ENCODE measurements around the gene CLEC16A.

CLEC16A gene

DNA sequence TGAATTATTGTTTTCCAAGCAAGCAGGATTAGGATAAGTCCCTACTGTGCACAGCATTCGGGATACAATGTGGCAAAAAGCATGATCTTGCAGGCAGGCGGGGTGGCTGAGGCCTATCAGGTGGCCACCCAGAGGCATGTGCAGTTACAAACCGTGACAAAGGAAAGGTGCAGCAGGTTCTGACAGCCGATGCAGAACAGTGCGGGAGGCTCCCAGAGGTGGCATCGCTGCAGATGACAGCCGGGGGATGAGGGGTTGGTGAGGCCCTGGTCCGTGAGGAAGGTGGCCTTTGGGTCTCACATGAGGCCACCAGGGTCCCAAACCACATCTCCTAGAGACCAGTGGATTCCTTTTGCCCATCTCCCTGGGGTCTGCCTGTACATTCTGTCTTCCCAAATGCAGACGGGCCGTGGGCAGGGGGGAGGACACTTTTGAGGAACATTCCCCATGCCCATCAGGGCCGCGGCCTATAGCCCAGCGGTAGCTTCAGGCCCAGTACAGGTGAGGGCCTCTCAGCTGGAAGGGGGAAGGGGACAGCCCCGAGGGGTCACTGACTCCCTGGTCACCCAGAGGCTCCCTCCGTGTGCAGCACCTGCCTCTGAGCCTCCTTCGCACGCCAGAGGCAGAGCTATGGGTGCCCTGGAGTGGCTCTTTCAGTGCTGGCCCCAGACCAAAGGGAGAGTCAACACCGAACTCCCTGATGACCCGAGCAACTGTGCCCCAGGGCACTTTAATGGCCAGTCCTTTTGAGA lies 226.5 kb downstream of the CLEC16A start:
- no peaks in the 10 kb centered on the region for H3K27me3 ChIP-seq (ENCODE audit: insufficient read depth, low read length)
- no peak overlapping the region for H3K4me3 ChIP-seq (ENCODE audit: low read length)
- H3K9ac ChIP-seq (ENCODE audit: low read depth, low read length): no peak overlapping the region
- H3K9me3 ChIP-seq (ENCODE audit: insufficient read depth, low read depth, low read length): no peaks in the 10 kb centered on the region
- no peak overlapping the region for H3K27ac ChIP-seq (ENCODE audit: low read length)
- no peaks in the 10 kb centered on the region for H3K4me1 ChIP-seq (ENCODE audit: insufficient read depth, low read length)
- no peaks in the 10 kb centered on the region for H3K36me3 ChIP-seq (ENCODE audit: insufficient read depth, low read depth, low read length)

DNA sequence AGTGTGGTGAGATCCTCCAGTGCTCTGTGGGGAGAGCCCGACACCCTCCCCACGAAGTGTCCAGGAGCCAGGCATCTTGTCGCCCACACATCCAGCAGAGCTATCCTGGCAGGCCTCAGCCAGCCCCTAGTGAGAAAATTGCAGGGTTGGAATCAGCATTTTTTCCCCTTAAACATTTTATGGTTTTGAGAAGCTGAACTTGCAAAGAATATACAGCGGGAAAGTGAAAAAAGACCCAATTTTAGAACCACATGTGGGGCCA lies 227.0 kb downstream of the CLEC16A start:
- Histone ChIP-seq H3K9me3 (ENCODE audit: insufficient read depth, low read depth, low read length) (no peaks in the 10 kb centered on the region), H3K4me1 (ENCODE audit: insufficient read depth, low read length) (no peaks in the 10 kb centered on the region)

DNA sequence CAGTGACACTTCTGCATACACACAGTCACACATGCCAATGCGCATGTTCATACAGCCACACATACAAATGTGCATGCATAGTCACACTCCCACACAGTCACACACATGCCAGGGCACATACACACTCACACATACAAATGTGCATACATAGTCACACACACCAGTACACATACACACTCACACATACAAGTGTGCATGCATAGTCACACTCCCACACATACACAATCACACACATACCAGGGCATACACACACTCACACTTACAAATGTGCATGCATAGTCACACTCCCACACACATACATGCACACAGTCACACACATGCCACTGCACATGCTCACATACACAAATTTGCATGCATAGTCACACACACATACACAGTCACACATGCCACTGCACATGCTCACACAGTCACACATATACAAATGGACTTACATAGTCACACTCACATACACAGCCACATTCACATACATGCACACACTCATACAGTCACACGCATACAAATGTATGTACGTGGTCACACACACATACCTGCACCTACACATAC lies 227.5 kb downstream of the CLEC16A start:
- H3K4me1 ChIP-seq (ENCODE audit: insufficient read depth, low read length): no peaks in the 10 kb centered on the region
- H3K9ac ChIP-seq (ENCODE audit: low read depth, low read length): no peak overlapping the region
- no peaks in the 10 kb centered on the region for H3K9me3 ChIP-seq (ENCODE audit: insufficient read depth, low read depth, low read length)
- no peak overlapping the region for H3K27ac ChIP-seq (ENCODE audit: low read length)
- H3K27me3 ChIP-seq (ENCODE audit: insufficient read depth, low read length): no peaks in the 10 kb centered on the region
- H3K36me3 ChIP-seq (ENCODE audit: insufficient read depth, low read depth, low read length): no peaks in the 10 kb centered on the region
- H3K4me3 ChIP-seq (ENCODE audit: low read length): no peak overlapping the region

More for the DNA sequence above, 227.0 kb downstream of the CLEC16A start:
- no peaks in the 10 kb centered on the region for H3K27me3 ChIP-seq (ENCODE audit: insufficient read depth, low read length)
- H3K4me3 ChIP-seq (ENCODE audit: low read length): no peak overlapping the region
- no peak overlapping the region for H3K9ac ChIP-seq (ENCODE audit: low read depth, low read length)
- H3K36me3 ChIP-seq (ENCODE audit: insufficient read depth, low read depth, low read length): no peaks in the 10 kb centered on the region
- H3K27ac ChIP-seq (ENCODE audit: low read length): no peak overlapping the region

DNA sequence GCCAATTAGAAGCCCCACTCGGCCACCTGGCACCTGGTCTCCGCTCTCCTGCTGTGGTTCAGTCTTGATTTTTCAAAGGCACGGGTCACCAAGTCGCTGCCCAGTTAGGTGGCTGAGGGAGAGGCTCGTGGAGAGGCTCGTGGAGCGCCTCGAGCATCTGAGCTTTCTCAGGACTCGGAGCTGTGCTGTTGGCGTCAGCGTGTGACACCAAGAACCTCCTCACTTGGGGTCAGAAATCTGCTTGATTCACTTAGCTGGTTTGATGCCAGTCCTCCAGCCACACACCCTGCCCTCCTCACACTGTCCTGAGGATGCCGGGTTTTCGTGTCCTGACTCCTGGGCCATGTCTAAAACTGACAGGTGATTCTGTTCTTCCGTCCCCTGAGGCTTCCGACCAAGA lies 229.1 kb downstream of the CLEC16A start:
- H3K27me3 ChIP-seq (ENCODE audit: insufficient read depth, low read length): no peaks in the 10 kb centered on the region
- no peak overlapping the region for H3K9ac ChIP-seq (ENCODE audit: low read depth, low read length)
- H3K4me3 ChIP-seq (ENCODE audit: low read length): no peak overlapping the region
- no peaks in the 10 kb centered on the region for H3K36me3 ChIP-seq (ENCODE audit: insufficient read depth, low read depth, low read length)
- no peak overlapping the region for H3K27ac ChIP-seq (ENCODE audit: low read length)
- no peaks in the 10 kb centered on the region for H3K9me3 ChIP-seq (ENCODE audit: insufficient read depth, low read depth, low read length)
- H3K4me1 ChIP-seq (ENCODE audit: insufficient read depth, low read length): no peaks in the 10 kb centered on the region

DNA sequence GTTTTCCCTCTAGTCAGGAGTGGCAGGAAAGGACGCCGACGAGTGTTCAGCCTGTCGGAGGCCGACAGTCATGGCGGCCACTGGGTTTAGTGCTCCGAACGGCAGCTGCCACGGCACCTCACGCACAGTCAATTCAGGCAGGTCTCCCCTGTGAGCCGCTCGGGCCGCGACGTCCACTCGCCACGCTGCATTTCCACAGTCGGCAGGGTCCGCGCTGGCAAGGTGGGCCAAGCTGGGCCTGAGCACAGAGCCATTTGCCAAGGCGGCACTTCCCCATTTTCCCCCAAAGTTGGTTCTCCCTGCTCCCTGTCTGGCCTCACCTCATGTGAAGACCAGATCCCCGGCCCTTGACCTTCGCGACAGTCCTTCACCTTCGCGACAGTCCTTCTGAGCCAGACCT lies 229.8 kb downstream of the CLEC16A start:
- H3K36me3 ChIP-seq (ENCODE audit: insufficient read depth, low read depth, low read length): no peaks in the 10 kb centered on the region
- H3K4me1 ChIP-seq (ENCODE audit: insufficient read depth, low read length): no peaks in the 10 kb centered on the region
- H3K27me3 ChIP-seq (ENCODE audit: insufficient read depth, low read length): no peaks in the 10 kb centered on the region
- no peaks in the 10 kb centered on the region for H3K9me3 ChIP-seq (ENCODE audit: insufficient read depth, low read depth, low read length)
- H3K27ac ChIP-seq (ENCODE audit: low read length): no peak overlapping the region
- no peak overlapping the region for H3K9ac ChIP-seq (ENCODE audit: low read depth, low read length)
- no peak overlapping the region for H3K4me3 ChIP-seq (ENCODE audit: low read length)

DNA sequence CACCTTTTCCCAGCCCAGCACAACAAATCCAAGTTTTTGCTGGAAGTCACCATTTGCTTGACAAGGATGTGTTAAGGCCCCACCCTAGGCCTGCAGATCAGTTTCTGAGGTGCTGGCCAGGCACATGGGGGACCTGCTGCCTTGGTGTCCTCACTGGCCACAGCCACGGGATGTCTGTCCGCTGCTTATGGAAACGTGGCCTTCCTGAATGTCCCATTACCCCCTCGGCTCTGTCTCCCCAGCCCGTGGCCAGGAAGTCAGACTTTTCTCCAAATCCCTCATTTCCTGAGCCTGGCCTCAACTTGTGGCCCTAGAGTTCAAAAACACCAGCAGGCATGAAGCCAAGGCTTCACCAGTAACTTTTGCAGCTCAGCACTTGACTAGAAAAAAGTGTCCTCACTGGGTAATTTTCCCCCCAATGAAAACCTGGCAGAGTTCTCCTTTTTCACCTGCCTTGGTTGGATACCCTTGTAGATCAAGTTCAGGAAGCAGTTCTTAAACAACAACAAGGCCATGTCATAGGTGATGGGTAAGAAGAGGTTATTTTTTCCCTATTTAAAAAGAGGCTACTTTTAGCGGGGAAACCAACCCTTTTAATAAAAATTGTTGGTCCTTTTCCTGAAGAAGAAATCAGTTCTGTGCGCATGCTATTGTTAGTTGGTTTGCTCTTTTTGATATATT lies 230.9 kb downstream of the CLEC16A start:
- no peak overlapping the region for H3K4me3 ChIP-seq (ENCODE audit: low read length)
- H3K27ac ChIP-seq (ENCODE audit: low read length): no peak overlapping the region
- H3K36me3 ChIP-seq (ENCODE audit: insufficient read depth, low read depth, low read length): no peaks in the 10 kb centered on the region
- no peaks in the 10 kb centered on the region for H3K9me3 ChIP-seq (ENCODE audit: insufficient read depth, low read depth, low read length)
- H3K4me1 ChIP-seq (ENCODE audit: insufficient read depth, low read length): no peaks in the 10 kb centered on the region
- H3K27me3 ChIP-seq (ENCODE audit: insufficient read depth, low read length): no peaks in the 10 kb centered on the region
- H3K9ac ChIP-seq (ENCODE audit: low read depth, low read length): no peak overlapping the region

DNA sequence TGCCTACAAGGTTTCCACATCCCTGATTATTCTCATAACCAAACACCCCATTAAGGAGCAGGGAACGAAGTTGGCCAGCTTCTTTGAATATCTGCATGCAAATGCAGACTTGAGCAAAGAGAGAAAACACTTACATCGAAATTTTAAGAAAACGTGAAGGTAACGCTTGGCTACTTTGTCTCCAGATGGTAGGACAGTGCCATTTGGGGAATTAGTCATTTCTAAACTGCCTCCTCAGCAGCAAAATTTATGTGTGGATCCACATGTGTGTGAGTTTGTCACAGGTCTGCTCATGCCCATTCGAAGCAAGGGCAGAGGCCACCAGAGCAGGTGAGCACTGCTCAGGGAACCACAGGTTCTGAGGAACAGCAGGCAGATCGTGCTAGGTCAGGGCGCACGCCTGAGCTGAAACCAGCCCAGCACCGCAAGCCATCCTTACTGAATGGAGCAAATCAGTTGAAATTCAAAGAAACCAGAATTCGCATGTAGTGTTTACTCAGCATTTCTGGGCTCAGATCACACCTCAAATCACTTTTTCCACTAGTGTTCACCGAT lies 231.5 kb downstream of the CLEC16A start:
- Histone ChIP-seq H3K9ac (ENCODE audit: low read depth, low read length) (no peak overlapping the region), H3K4me3 (ENCODE audit: low read length) (no peak overlapping the region), H3K36me3 (ENCODE audit: insufficient read depth, low read depth, low read length) (no peaks in the 10 kb centered on the region)

DNA sequence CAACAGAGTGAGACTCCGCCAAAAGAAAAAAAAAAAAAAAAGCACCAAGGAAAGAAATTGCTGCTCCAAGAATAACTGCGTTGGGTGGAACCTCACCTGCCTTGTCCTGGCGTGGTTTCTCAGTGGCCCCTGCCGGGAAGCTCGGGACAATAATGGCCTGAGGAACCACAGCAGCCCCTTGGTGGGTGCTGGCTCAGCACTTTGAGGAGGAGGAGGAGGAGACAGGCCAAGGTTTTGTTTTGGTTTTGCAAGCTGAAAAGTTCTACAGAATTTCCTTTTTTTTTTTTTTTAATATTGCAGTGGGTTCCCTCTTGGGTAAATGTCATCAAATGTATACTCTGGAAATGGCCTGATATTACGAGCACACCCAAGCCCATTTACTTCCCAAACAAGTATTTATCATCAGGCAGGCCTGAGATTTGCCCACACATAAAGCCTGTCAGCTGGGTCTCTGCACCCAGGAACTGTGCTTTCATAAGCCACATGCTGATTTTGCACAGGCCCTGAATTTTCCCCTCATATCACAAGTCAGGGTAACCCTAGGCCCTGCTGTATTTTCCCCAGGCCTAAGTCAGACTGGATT lies 233.3 kb downstream of the CLEC16A start:
- Histone ChIP-seq H3K36me3 (ENCODE audit: insufficient read depth, low read depth, low read length) (no peaks in the 10 kb centered on the region), H3K4me1 (ENCODE audit: insufficient read depth, low read length) (peaks cover 7% of the 10 kb centered on the region; the same call in 1 of the 2 replicates), H3K4me3 (ENCODE audit: low read length) (no peak overlapping the region), H3K9ac (ENCODE audit: low read depth, low read length) (no peak overlapping the region), H3K9me3 (ENCODE audit: insufficient read depth, low read depth, low read length) (no peaks in the 10 kb centered on the region), H3K27ac (ENCODE audit: low read length) (no peak overlapping the region), H3K27me3 (ENCODE audit: insufficient read depth, low read length) (no peaks in the 10 kb centered on the region)

More for the DNA sequence above, 231.5 kb downstream of the CLEC16A start:
- no peaks in the 10 kb centered on the region for H3K4me1 ChIP-seq (ENCODE audit: insufficient read depth, low read length)
- no peak overlapping the region for H3K27ac ChIP-seq (ENCODE audit: low read length)
- H3K27me3 ChIP-seq (ENCODE audit: insufficient read depth, low read length): no peaks in the 10 kb centered on the region
- no peaks in the 10 kb centered on the region for H3K9me3 ChIP-seq (ENCODE audit: insufficient read depth, low read depth, low read length)

DNA sequence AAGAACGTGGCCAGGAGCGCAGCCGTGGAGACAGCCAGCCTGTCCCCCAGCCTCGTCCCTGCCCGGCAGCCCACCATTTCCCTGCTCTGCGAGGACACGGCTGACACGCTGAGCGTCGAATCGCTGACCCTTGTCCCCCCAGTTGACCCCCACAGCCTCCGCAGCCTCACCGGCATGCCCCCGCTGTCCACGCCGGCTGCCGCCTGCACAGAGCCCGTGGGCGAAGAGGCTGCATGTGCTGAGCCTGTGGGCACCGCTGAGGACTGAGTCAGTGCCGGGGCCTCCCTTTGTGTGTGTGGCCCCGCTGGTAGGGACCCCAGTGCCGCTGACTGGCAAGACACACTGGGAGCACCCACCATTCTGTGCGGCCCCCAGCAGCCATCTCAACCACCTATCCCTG lies 234.1 kb downstream of the CLEC16A start:
- H3K27me3 ChIP-seq (ENCODE audit: insufficient read depth, low read length): no peaks in the 10 kb centered on the region
- H3K4me1 ChIP-seq (ENCODE audit: insufficient read depth, low read length): peaks cover 7% of the 10 kb centered on the region; the same call in 1 of the 2 replicates
- H3K4me3 ChIP-seq (ENCODE audit: low read length): no peak overlapping the region
- H3K9ac ChIP-seq (ENCODE audit: low read depth, low read length): no peak overlapping the region
- H3K9me3 ChIP-seq (ENCODE audit: insufficient read depth, low read depth, low read length): no peaks in the 10 kb centered on the region
- no peaks in the 10 kb centered on the region for H3K36me3 ChIP-seq (ENCODE audit: insufficient read depth, low read depth, low read length)
- H3K27ac ChIP-seq (ENCODE audit: low read length): no peak overlapping the region

DNA sequence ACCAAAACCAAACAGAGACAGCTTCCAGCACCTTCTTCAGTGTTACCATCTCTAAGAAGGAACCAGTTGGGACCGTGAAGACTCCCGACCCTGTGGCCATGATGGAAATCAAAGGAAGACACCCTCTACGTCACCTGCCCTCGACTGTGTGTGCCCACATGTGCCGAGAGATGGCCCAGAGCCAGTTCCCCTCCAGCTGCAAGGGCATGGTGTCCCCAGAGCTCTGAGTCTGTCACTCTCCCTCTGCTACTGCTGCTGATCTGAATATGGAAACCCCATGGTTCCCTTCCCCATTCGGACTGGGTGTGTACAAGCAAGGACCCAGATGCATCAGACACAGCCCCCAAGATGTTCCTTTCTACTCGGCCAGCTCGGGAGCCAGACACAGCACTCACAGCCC lies 235.2 kb downstream of the CLEC16A start:
- Histone ChIP-seq H3K9me3 (ENCODE audit: insufficient read depth, low read depth, low read length) (no peaks in the 10 kb centered on the region), H3K4me1 (ENCODE audit: insufficient read depth, low read length) (peaks cover 7% of the 10 kb centered on the region; the same call in 1 of the 2 replicates), H3K27me3 (ENCODE audit: insufficient read depth, low read length) (no peaks in the 10 kb centered on the region), H3K9ac (ENCODE audit: low read depth, low read length) (no peak overlapping the region), H3K4me3 (ENCODE audit: low read length) (no peak overlapping the region), H3K27ac (ENCODE audit: low read length) (no peak overlapping the region), H3K36me3 (ENCODE audit: insufficient read depth, low read depth, low read length) (no peaks in the 10 kb centered on the region)

DNA sequence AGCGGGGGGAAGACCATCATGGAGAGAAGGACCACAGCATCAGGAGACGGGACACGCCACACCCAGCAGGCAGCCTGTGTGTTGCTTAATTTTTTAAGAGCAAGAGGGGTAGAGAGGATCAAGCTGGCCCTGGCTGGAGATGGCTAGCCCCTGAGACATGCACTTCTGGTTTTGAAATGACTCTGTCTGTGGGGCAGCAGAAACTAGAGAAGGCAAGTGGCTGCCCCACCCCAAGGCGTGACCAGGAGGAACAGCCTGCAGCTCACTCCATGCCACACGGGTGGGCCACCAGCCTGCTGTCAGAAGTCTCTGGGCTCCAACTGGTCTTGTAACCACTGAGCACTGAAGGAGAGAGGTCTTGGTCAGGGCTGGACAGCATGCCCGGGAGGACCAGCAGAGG lies 236.1 kb downstream of the CLEC16A start:
- Histone ChIP-seq H3K27me3 (ENCODE audit: insufficient read depth, low read length) (no peaks in the 10 kb centered on the region), H3K9me3 (ENCODE audit: insufficient read depth, low read depth, low read length) (no peaks in the 10 kb centered on the region), H3K9ac (ENCODE audit: low read depth, low read length) (no peak overlapping the region), H3K4me1 (ENCODE audit: insufficient read depth, low read length) (peaks cover 7% of the 10 kb centered on the region; the same call in 1 of the 2 replicates), H3K27ac (ENCODE audit: low read length) (no peak overlapping the region), H3K4me3 (ENCODE audit: low read length) (no peak overlapping the region), H3K36me3 (ENCODE audit: insufficient read depth, low read depth, low read length) (no peaks in the 10 kb centered on the region)
